GM18868 (cell line): ENCODE data around the gene LCA5L.
"Not testable (repeated sequence)": the region's sequence is repeated elsewhere in the genome, so short reads cannot be mapped to it uniquely, and the experiment has no call there.

Experiments
- ATAC-seq: cut with Tn5 transposase; IDR thresholded peaks from one replicate; pipeline ENCODE4 v1.9.1; 2021; ENCODE audit warnings: mild to moderate bottlenecking, moderate library complexity; ENCODE audit not compliant: unreplicated experiment

LCA5L gene

GRCh38 chr21:39452207-39452969 is 6.8 kb upstream of the LCA5L start:
- no peak for ATAC-seq

DNA sequence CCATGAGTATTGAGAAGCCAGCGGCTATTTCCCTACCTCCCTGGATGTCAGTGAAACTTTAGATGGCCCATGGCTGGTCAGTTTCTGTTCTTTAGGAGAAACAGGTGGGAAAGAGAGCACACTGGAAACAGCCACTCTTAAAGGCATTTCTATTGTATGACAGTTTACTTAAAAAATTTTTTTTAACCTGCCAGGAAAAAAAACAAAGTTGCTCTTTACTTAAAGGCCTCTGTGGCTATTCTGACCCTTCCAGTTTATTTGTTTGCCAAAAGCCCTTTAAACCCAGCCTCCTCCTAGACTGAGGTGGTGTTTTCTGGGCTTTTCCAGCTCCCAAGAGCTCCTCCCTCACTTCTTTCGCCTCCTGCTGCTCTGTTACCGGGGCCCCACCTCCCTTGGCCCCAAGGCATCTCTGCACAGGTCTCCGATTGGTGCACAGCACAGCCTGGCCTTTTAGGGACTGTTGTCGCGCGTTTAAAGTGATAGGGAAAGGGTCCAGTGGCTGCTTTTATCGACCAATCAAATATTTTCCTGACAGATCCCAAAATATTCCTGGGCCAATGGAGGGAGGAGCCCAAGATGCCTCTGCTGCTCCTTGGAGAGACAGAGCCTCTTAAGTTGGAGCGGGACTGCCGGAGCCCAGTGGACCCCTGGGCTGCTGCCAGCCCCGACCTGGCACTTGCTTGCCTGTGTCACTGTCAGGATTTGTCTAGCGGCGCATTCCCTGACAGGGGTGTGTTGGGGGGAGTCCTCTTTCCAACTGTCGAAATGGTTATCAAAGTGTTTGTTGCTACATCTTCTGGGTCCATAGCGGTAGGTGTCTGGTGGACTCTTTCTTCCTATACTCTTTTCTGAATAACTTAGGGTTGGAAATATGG is 6.0 kb upstream of the LCA5L start, which contains the start of gene SH3BGR:
Gene SH3BGR, plus strand, starts transcription at position 639 of the 875 bp plus-strand sequence. Its CDS starts 127 bp downstream, at position 766.
- no peak for ATAC-seq

- no peak for ATAC-seq
These were observed 1.7 kb upstream of the LCA5L start for GRCh38 chr21:39447264-39447663.

- no peak for ATAC-seq
These were observed 977 bp downstream of the LCA5L start for GRCh38 chr21:39444421-39445180.

DNA sequence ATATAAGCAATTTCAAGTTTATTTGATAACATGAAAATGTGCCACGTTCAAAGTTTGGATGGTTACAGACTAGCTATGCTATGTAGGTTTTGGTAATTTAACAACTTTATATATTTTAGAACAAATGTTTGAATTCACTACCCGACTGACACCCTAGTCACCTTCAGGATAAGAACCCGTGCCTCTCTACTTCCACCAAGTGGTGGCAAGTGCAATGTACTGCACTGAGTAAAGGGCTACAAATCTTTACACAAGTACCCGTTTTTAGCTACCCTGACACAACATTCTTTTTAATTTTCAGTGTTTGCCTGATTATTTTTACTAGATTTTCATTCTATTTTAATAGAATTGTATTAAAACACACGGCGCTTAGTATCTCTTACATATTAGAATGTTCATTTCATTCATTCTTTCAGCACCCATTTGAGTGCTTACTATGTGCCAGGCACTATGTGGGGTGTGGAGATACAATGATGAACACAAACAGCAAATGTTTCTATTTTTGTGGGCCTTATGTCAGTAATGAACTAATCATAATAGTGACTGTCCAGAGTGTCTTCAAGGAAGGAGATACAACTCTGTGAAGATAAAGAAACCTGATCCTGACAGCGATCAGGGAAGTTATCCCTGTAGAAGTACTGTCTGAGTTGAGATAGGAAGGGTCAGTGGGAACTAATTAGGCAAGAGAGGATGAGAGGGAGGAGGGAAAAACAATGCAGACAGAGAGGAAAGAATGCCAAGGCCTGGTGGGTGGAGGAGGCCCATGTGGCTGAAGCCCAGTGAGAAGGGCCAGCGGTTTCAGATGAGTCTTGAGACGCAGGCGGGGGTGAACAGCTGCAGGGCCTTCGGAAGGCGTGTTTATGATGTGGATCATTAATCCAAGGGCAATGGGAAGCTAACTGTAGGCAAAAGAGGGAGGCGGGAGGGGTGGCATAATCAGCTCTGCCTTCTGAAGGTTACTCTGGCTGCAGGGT is 3.8 kb downstream of the LCA5L start:
- ATAC-seq = peak; percentile 42

GRCh38 chr21:39439232-39439631 is 6.3 kb downstream of the LCA5L start:
- no peak for ATAC-seq

DNA sequence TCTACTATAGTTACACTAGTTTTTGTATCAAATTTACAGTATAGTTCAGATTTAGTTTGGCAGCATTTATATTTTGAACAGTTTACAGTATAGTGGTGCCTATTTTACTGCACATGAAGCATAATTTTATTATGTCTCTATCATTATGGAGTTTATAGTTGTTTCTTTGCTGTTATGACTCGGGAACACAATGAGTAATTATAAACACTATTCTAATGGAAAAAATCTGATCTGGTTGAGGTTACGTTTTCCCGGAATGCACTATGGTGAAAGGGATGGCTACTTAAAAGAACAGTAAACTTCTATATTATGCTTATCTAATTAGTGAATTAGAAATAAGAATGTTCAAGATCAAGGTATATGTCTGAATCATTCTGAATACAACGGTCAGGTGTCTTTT is 10.6 kb downstream of the LCA5L start:
- ATAC-seq = no peak

DNA sequence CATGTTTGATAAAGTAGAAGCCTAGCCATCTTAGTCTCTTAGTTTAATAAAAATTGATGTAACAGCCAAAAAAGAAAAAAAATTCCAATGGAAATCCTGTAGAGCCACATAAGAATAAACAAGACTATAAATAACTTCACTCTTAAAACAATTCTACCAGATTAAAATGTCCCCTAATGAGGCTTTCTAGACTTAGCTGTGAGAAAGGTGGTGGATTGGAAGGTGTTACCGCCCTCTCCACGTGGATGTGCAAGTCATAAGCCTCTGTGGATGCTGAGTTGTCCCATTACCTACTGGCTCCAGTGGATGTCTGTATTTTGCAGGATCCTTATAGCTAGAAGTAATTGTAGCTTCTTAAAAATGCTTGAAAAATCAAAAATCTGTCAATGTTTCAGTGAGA is 14.6 kb downstream of the LCA5L start:
- no peak for ATAC-seq

DNA sequence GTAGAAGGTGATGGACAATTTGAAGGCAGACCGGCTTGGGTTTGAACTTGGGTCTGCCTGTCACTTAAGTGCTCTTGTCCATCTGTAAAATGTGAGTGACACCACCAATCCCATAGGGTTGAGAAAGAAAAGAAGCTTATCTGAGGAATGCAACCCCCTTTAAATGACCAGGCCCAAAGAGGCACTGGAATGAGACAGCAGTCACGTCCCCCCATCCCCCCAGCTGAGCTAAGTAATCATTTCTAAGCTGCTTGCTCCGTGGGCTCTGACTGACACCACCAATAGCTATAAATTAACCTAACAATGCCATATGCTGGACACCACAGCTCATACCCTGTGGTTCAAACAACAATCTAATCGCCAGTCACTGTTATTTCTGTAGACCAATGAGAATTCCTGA is 15.1 kb downstream of the LCA5L start:
- no peak for ATAC-seq

DNA sequence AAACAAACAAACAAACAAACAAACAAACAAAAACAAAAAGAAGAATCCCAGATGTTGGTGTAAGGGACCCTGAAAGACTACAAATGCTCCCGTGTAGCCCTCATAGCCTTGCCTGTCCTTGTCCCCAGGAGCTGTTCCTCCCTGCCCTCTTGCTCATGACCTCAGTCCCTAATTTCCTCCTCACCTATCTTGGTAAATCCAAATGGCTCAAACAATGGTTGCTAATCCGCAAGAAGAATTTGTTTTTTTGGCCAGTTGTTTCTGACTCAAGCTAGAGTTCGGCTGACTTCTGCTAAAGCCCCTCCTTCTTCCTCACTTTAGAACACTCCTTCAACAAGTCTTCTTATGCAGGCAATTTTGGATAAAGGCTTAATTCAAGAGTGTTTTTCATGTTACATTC is 15.6 kb downstream of the LCA5L start:
- ATAC-seq = no peak

- ATAC-seq = no peak
These were observed 16.1 kb downstream of the LCA5L start for GRCh38 chr21:39429445-39429844.

DNA sequence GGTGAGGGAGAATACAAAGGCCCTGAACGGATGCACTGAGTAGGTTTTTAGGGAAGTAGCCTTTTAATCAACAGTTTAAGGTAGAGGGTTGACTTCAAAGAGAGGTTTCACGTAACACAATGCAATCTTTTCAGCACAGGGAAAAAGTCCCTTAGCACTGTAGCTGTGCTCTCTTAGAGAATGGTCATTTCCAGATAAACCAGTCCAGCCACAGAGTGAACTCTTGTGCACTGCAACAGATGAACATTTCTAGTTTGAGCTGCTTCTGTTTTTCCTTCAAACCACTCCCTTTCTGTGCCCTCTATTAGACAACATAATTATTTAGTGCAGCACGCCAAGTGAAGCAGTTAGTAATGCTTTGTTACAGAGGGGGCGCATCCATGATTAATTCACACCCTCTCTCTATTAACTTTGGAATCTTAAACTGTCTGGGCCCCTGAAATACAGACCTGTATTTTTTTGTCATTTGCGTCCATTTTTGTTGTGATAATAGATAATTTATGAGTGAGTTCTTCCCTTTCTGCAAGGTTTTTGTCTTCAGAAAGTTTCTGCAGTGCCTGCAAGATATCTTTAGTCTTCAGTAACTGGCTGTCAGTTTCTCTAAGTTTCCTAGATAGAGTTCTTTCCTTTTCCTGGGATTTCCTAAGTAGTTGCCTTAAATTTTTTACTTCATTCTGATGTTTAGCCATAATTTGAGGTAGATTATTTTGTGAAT is 22.9 kb downstream of the LCA5L start:
- ATAC-seq = peak; percentile 94

DNA sequence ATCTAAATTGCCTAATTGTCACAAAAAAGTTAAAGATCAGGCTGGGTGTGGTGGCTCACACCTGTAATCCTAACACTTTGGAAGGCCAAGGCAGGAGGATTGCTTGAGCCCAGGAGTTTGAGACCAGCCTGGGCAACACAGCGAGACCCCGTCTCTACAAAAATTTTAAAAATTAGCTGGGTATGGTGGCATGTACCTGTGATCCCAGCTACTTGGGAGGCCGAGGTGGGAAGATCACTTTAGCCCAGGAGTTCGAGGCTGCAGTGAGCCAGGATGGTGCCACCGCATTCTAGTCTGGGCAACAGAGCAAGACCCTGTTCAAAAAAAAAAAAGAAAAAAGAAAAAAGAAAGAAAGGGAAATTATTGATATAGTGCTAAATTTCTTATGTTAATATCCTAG is 26.4 kb downstream of the LCA5L start:
- not testable (repeated sequence) for ATAC-seq

- no peak for ATAC-seq
These were observed 39.5 kb downstream of the LCA5L start for GRCh38 chr21:39406065-39406464.

GRCh38 chr21:39400173-39400572 is 45.4 kb downstream of the LCA5L start:
- no peak for ATAC-seq

GRCh38 chr21:39397646-39398385 is 47.8 kb downstream of the LCA5L start:
- no peak for ATAC-seq

GRCh38 chr21:39392981-39393380 is 52.6 kb downstream of the LCA5L start:
- no peak for ATAC-seq

DNA sequence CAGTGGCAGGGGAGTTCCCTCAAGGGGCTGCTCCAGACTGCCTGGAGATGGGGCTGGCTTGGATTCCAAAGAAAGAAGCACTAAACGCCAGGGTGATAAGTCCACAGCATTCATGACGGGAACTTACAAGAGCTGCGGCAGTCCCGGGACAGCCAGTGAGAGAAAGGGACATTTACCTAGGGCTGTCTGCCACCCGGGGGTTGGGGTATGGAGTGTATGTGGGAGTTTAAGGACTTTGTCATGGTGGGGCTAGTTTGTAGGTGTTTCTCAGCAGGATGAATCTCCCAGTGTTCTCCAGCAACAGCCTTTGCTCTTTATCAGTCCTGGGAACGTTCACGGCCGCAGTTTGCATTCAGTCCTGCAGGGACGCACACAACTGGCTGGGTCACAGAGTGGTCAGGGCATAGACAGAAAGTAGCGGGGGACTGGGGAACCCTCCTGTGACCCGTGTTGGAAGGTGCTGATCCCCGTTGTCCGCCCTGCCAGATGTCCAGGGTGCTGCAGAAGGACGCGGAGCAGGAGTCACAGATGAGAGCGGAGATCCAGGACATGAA is 55.3 kb downstream of the LCA5L start:
- no peak for ATAC-seq

GRCh38 chr21:39388811-39389155 is 56.8 kb downstream of the LCA5L start:
- no peak for ATAC-seq
